Posterior cingulate gyrus (tissue), 11 donors: ENCODE measurements around the gene MRPL36.

Experiments used
- DNase-seq, 10 donors: peaks; one replicate each; pipeline versions ENCODE4 v3.0.0 to v3.0.0-alpha.2; 2020 to 2021; ENCODE audit warnings: mixed read lengths in 3 of 10
- intact Hi-C: fragments of 100-400 bp; cut with DNase I; formaldehyde crosslinking; loops from one replicate; pipeline ENCODE4 v1.15.1; 2023

The MRPL36 gene

DNA sequence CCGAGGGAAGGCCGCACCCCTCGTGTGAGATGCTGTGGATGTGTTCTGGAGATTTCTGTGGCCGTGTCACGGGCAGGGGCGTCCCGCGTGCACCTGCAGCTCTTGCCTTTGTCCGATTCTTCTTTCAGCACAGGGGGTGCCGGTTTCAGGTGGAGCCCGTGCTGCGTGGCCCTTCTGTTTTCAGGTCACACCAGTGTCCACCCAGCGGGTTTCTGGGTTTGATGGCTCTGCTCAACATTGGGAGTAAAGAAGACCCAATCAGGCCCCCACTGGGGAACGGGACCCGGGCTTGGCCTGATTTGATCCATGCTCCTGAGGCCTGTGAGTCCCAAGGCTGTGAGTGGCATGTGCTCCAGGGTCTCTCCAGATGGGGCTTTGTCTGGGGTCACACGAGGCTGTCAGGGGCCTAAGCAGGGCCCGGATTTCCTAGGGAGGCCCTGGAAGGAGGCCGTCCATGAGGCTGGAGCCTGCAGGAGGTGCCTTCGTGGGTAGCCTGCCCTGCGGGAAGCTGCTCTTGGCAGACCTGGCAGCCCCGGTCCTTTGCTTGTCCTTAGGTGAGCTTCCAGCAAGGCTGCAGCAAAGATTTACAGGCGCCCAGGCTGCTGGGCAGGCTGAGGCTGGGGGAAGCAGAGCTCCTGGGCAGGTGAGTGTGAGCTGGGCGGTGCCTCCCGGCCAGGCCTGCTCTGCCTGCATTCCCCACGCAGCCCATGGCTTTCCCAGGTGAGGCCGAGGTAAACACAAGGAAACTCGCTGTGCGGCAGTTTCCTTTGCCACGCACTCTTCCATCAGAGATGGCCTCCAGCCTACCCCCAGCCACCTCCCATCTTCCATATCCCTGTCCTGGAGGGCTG is 12.8 kb downstream of the MRPL36 start:
- intact Hi-C loops = no loop called here

GRCh38 chr5:1785984-1786383 is 13.7 kb downstream of the MRPL36 start:
- intact Hi-C loops = no loop called here
- peak in 3 of 10 donors; percentile 50 to 71 (median 58) for DNase-seq

More for the DNA sequence above, 12.8 kb downstream of the MRPL36 start:
- peak in 3 of 10 donors; percentile 64 to 79 (median 76) for DNase-seq

GRCh38 chr5:1785062-1785461 is 14.6 kb downstream of the MRPL36 start:
- intact Hi-C loops = no loop called here
- peak in 3 of 10 donors; percentile 22 to 77 (median 31) for DNase-seq

- intact Hi-C loops = no loop called here
- peak in 3 of 10 donors; percentile 64 to 68 (median 68) for DNase-seq
Measured at GRCh38 chr5:1784197-1785050, 15.2 kb downstream of the MRPL36 start.

DNA sequence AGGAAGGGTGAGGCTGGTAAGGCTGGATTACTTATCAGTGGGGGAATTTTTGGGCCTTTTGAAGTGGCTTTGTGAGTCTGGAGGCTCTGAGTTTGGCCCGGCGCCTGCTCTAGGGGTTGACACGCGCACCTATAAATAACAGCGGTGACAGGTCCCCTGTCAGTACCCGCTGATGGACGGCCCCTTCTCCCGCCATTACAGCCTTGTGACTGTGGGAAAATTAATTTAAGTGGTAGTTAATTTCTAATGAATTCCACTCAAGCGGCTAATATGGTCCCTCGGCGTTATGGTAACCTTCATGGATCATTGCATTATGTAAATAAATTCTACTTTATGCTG is 16.5 kb downstream of the MRPL36 start:
- intact Hi-C loops = no loop called here

GRCh38 chr5:1782385-1783215 is 17.0 kb downstream of the MRPL36 start:
- DNase-seq = peak in 1 of 10 donors; percentile 22
- intact Hi-C loops = no loop called here

More for the DNA sequence above, 16.5 kb downstream of the MRPL36 start:
- peak in 2 of 10 donors; percentile 41 to 72 for DNase-seq

DNA sequence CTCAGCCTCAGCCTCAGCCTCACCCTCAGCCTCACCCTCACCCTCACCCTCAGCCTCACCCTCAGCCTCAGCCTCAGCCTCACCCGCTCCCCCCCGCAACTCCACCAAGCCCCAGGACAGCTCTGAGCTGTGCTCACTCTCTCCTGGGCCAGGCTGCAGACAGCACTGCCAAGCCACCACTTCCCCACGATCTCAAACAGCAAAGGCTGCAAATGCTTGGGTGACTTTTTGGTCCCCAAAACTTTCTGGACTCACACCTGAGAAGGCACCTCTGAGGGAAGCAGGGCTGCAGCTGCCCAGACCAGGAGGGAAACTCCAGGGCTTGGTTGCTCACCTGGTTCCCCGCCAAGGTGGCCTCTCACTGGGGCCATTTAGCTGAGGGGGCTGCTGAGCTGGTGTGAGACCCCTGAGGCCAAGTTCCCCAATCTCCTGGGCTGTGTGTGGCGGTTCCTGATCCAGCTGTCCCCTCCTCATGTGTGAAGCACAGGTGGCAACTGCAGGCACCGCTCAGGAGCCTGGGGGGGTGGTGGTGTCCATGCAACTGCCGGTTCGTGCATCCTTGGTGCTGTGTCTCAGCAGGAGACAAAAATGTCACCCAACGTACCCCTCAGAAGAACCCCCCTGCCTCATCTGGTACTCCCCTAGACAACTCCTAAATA is 17.8 kb downstream of the MRPL36 start:
- DNase-seq = peak in 2 of 10 donors; percentile 49 to 68
- intact Hi-C loops = no loop called here

- DNase-seq = no peak
Measured at GRCh38 chr5:1781107-1781506, 18.5 kb downstream of the MRPL36 start.

GRCh38 chr5:1780614-1780930 is 19.1 kb downstream of the MRPL36 start:
- DNase-seq = peak in 1 of 10 donors; percentile 21
- intact Hi-C loops = no loop called here

More at GRCh38 chr5:1781107-1781506, 18.5 kb downstream of the MRPL36 start:
- intact Hi-C loops = no loop called here

DNA sequence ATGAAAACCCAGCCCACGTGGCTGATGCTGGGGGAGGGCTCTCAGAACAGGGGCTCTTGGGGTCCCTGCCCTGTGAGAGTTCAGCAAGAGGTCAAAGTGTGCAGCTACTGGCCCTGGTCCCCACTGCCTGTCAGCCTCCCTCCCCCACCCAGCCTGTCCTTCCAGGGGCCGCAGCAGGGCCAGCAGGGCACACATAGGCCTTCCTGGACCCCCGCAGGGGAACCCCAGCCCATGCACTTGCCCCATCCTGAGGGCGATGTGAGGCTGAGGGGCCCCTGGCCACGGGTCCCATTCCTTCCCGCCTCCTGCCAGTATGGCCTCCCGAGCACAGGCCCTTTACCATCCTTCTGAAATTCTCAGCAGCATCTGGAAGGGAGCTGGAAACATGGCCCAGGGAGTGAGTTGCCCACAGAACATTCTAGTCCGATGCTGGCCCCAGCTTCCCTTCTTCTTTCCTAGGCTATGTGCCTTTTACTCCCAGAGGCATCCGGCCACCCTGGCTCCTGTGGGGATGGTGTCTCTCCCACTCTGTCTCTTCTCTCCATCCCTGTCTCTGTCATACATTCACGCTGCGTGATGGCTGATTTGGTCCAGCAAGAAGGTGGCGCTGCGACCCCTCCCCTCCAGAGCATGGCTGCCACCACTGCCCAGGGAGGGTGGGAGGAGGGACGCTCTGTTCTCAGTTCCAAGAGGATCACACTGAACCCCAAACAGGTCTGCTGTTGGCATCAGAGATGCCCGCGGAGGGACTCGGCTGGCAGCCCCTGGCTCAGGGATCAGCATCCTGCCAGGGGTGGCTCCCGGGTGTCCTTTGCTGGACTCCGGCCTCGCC is 19.6 kb downstream of the MRPL36 start:
- DNase-seq = peak in 2 of 10 donors; percentile 64 to 73
- intact Hi-C loops = no loop called here

DNA sequence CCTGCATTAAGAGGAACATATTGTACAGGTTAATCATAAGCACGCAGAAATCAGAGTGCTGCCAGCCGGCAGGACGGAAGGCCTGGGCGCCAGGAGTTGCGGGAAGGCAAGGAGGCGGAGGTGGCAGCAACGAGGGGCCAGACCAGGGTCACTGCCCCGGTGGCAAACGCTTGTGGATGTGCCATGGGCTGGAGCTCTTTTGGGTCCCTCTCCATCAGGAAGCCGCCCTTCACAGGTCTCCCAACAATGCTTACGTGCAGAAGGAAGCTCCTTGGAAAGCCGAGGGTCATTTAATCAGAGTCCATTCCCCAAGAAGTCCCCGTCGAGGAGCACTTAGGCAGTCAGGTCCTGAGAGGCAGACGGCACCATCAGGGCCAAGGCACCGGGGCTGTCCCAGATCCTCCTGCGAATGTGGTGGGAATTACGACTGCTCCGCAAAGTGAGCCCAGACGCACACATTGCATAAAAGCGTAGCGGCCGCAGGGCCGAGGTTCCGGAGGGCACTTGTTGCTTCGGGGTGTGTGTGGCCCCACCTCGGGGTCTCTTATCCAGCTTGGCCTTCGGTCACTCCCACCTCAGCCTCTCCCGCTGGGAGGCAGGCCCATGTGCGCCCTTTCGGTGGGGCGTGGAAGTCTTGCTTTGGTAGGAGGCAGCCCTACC is 20.5 kb downstream of the MRPL36 start:
- DNase-seq = peak in 3 of 10 donors; percentile 48 to 79 (median 62)
- intact Hi-C loops = no loop called here

DNA sequence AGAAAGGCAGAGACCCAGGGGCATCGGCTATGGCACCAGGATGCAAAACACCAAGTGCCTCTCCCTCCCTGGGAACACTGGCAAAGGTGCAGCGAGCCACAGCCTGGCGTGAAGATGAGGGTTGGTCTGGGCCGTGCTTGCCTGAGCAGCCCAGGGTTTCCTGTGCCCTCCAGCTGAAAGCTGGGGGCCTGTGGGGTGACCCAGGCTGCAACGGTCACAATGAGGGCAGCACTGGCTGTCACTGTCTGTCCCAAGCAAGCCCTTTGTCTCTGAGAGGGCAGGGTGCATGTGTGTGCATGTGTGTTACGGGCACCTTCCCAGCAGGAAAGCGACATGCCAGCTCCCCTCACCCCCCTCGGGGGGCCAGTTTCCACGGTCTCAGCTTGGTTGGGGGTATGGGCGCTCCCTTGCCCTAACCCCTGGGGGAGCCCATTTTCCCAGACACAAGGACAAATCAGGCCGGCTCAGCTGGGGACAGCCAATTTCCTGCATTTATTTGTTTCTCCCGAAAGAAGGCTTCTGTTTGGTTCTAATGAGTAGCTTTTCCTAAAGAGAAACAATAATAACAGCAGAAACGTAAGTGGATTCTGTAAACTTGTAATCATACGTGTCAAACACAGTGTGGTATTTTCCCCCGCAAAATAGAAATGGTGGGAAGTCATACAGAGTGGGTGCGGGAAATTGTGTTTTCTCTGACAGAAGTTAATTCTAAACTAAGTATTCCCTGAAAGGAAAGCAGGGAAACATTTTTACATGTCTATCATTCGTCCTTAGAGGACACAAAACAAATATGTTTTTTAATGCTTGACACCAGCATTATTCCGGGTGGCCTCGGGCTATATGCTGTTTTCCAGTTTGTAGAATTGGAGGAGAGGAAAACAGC is 21.3 kb downstream of the MRPL36 start:
- DNase-seq = peak in 1 of 10 donors; percentile 41
- intact Hi-C loops = no loop called here

DNA sequence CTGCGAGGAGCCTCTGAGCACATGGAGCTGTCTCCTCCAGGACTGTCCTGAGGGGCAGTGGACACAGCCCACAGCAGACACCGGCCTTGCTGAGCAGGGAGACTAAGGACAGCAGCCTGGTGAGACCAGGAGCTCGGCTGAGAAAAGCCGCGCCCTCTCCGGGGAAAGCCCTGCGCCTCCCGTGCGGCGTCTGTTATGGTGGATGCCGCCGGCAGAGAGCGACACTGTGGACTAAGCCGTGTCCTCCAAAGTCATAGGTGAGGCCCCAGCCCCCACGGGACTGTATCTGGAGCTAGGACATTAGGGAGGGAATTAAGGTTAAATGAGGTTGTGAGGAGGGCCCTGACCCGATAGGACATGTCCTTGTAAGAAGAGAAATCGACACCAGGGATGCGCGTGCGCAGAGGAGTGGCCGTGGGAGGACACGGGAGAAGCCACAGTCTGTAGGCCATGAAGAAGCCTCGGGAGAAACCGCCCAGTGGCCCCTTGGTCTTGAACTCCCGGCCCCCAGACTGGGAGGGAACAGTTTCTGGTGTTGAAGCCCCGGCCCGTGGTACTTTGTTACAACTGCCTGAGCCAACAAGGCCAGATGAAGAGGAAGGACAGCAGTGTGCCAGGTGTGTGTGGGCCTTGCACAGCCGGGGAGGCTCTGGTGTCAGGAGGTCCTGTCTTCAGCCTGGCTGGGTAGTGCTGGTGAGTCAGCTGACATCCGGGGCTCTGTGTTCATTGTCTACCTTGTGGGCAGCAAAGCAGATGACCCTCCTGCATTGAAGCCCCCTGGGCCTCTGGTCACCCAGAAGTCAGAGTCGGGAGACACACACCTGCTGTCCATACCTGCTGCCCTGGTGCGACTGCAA is 22.1 kb downstream of the MRPL36 start:
- intact Hi-C loops = no loop called here
- peak in 3 of 10 donors; percentile 45 to 80 (median 58) for DNase-seq

- DNase-seq = peak in 2 of 10 donors; percentile 29 to 59
- intact Hi-C loops = no loop called here
Measured at GRCh38 chr5:1776831-1777230, 22.8 kb downstream of the MRPL36 start.

- intact Hi-C loops = no loop called here
- DNase-seq = no peak
Measured at GRCh38 chr5:1772634-1773033, 27.0 kb downstream of the MRPL36 start.
